MCF 10A (cell line): ENCODE results near the gene MYL2. TPM values are rescaled to one million over a fixed set of nuclear protein-coding genes. Genes with fewer than 3 reads are reported as not detected.

Source experiments
- BruUV-seq: library from RNA; stranded (reverse); fragments of 400-500 nt; replicated peaks from 2 replicates; lab custom pipeline; 2021; lab: Mats Ljungman, UMichigan
- CTCF ChIA-PET: fragments of 300-600 bp; sonication (Branson Sonifier 250); formaldehyde crosslinking; extraction: SDS; loops from one replicate; lab custom pipeline; 2021; ENCODE audit warnings: antibody characterized with exemption, inconsistent platforms; lab: Yijun Ruan, JAX
- POLR2A ChIA-PET: fragments of 300-600, 350-650 bp; sonication (Branson Sonifier 250); formaldehyde crosslinking; extraction: SDS; loops from one replicate; lab custom pipeline; 2020; ENCODE audit warnings: antibody characterized with exemption, inconsistent platforms; lab: Yijun Ruan, JAX
- DNase-seq: peaks from one replicate; pipeline ENCODE4 v3.0.0-alpha.2; 2018; ENCODE audit not compliant: unreplicated experiment
- H3K27ac Mint-ChIP-seq: one replicate; pipeline ENCODE4 v1.8.0; 2022; ENCODE audit warnings: mild to moderate bottlenecking, low read depth, mixed read lengths; ENCODE audit not compliant: unreplicated experiment
- H3K27me3 Mint-ChIP-seq: one replicate; pipeline ENCODE4 v1.8.0; 2022; ENCODE audit warnings: mixed read lengths; ENCODE audit not compliant: insufficient read depth, unreplicated experiment
- H3K36me3 Mint-ChIP-seq: one replicate; pipeline ENCODE4 v1.8.0; 2022; ENCODE audit warnings: mild to moderate bottlenecking, moderate library complexity, mixed read lengths; ENCODE audit not compliant: insufficient read depth, unreplicated experiment
- H3K4me1 Mint-ChIP-seq: one replicate; pipeline ENCODE4 v1.8.0; 2022; ENCODE audit warnings: mixed read lengths; ENCODE audit not compliant: insufficient read depth, unreplicated experiment
- H3K4me3 Mint-ChIP-seq: one replicate; pipeline ENCODE4 v1.8.0; 2022; ENCODE audit warnings: mild to moderate bottlenecking, moderate library complexity, mixed read lengths; ENCODE audit not compliant: unreplicated experiment
- H3K9me3 Mint-ChIP-seq: one replicate; pipeline ENCODE4 v1.8.0; 2022; ENCODE audit warnings: mixed read lengths; ENCODE audit not compliant: unreplicated experiment
- intact Hi-C: fragments of 100-400 bp; cut with micrococcal nuclease; formaldehyde crosslinking; loops from 2 replicates; pipeline ENCODE4 v1.14.1; 2022
- total RNA-seq: library from RNA; stranded (reverse); gene quantifications from 2 replicates; pipeline ENCODE4 v1.2.3, GENCODE V29; 2022
- TF ChIP-seq, protein P1 (sequence below): fragments of 200-600 bp; IDR thresholded peaks from one replicate; pipeline ENCODE4 v1.8.0; 2022; ENCODE audit warnings: antibody characterized with exemption, mild to moderate bottlenecking; ENCODE audit not compliant: unreplicated experiment

Gene MYL2
- total RNA-seq, 1 experiment from 2014 or later, result not detected

DNA sequence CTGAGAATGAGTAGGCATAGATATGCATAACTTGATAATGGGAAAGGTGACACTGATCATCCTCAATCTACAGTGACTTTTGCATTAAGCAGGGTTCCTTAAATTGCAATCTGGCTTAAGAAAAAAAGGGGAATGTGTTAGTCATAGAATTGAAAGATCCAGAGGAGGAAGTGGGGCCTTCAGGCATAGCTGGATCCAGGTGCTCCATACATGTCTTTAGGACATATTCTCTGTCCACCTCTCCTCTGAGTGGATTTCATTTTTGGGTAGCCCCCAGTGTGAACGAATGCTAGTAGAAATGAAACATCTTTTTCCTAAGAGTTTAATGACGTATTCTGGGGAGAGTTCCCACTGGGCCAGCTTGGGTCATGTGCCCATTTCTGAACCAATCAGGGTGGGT, 46.0 kb downstream of the MYL2 start:
- TF ChIP-seq, protein P1, sequence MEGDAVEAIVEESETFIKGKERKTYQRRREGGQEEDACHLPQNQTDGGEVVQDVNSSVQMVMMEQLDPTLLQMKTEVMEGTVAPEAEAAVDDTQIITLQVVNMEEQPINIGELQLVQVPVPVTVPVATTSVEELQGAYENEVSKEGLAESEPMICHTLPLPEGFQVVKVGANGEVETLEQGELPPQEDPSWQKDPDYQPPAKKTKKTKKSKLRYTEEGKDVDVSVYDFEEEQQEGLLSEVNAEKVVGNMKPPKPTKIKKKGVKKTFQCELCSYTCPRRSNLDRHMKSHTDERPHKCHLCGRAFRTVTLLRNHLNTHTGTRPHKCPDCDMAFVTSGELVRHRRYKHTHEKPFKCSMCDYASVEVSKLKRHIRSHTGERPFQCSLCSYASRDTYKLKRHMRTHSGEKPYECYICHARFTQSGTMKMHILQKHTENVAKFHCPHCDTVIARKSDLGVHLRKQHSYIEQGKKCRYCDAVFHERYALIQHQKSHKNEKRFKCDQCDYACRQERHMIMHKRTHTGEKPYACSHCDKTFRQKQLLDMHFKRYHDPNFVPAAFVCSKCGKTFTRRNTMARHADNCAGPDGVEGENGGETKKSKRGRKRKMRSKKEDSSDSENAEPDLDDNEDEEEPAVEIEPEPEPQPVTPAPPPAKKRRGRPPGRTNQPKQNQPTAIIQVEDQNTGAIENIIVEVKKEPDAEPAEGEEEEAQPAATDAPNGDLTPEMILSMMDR, result no peak
- POLR2A ChIA-PET, result interaction anchor here (0.7 kb wide), 1 partner anchor 157 kb away, joined by 4 read pairs; no protein-coding TSS in a partner anchor
- CTCF ChIA-PET, result interaction anchor here (0.7 kb wide), 1 partner anchor 210 kb away, joined by 3 read pairs; no protein-coding TSS in a partner anchor
- intact Hi-C loops, result no loop called here
- Mint-ChIP-seq H3K4me1 (peaks cover 8% of the 10 kb centered on the region), H3K4me3 (no peak overlapping the region), H3K27me3 (peaks cover 45% of the 10 kb centered on the region), H3K9me3 (no peaks in the 10 kb centered on the region), H3K27ac (no peak overlapping the region), H3K36me3 (no peaks in the 10 kb centered on the region)
- BruUV-seq, result no TSS peak
- DNase-seq, result no peak

- ChIA-PET CTCF (no interaction called here), POLR2A (no interaction called here)
- TF ChIP-seq, protein P1, result no peak
- Mint-ChIP-seq H3K27me3 (peaks cover 45% of the 10 kb centered on the region), H3K9me3 (no peaks in the 10 kb centered on the region), H3K36me3 (no peaks in the 10 kb centered on the region), H3K4me1 (no peaks in the 10 kb centered on the region), H3K4me3 (no peak overlapping the region), H3K27ac (no peak overlapping the region)
- DNase-seq, result no peak
- intact Hi-C loops, result no loop called here
- BruUV-seq, result no TSS peak
These were observed 48.3 kb downstream of the MYL2 start for GRCh38 chr12:110872100-110872499.

- CTCF ChIA-PET, result interaction anchor here (0.6 kb wide), 1 partner anchor 153 kb away, joined by 3 read pairs; no protein-coding TSS in a partner anchor
- Mint-ChIP-seq H3K9me3 (no peaks in the 10 kb centered on the region), H3K27ac (no peak overlapping the region), H3K4me3 (no peak overlapping the region), H3K4me1 (no peaks in the 10 kb centered on the region), H3K27me3 (peaks cover 41% of the 10 kb centered on the region), H3K36me3 (no peaks in the 10 kb centered on the region)
- intact Hi-C loops, result no loop called here
- POLR2A ChIA-PET, result no interaction called here
- no TSS peak for BruUV-seq
- no peak for DNase-seq
- TF ChIP-seq, protein P1, result no peak
These were observed 50.6 kb downstream of the MYL2 start for GRCh38 chr12:110869803-110870202.

DNA sequence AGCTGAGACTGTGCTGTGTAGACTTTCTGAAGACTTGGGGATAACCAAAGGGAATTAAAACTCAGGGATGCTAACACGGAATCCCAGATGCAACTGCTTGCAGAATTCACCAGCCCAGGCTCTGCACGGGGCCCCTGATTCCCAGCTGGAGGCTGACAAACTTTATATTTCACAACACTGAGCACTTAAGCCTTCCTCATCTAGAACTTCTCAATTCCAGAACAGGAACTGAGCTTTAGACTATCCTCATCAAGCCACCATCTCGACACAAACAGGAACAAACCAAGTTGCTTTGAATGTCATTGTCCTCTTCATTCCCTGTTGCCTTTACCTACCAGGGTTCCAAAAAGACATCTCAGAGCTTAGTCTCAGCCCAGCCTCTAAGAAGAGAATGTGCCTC, 51.4 kb downstream of the MYL2 start:
- DNase-seq, result no peak
- no peaks in the 10 kb centered on the region for H3K36me3 Mint-ChIP-seq
- H3K27me3 Mint-ChIP-seq, result peaks cover 33% of the 10 kb centered on the region
- BruUV-seq, result no TSS peak
- intact Hi-C loops, result no loop called here
- ChIA-PET CTCF (no interaction called here), POLR2A (no interaction called here)
- no peaks in the 10 kb centered on the region for H3K9me3 Mint-ChIP-seq
- H3K27ac Mint-ChIP-seq, result no peak overlapping the region
- no peak overlapping the region for H3K4me3 Mint-ChIP-seq
- TF ChIP-seq, protein P1, result no peak
- H3K4me1 Mint-ChIP-seq, result no peaks in the 10 kb centered on the region
